Activated CD4-positive, alpha-beta T cell treated with anti-CD3 and anti-CD28 coated beads, Interleukin-2, amount 50 U/mL, for 24 hours (primary cell): ENCODE results near the gene NPAS2.

Source experiments
- DNase-seq, 2 donors: peaks; one replicate each; pipeline ENCODE4 v3.0.0-alpha.2; 2020; ENCODE audit warnings: low read depth in 1 of 2, low spot score in 1 of 2

NPAS2 gene

GRCh38 chr2:101037161-101037755 is 217.3 kb downstream of the NPAS2 start:
- DNase-seq = no peak

- DNase-seq = no peak
Measured at GRCh38 chr2:101038455-101039255, 218.7 kb downstream of the NPAS2 start.

- DNase-seq = no peak
Measured at GRCh38 chr2:101040072-101040471, 220.1 kb downstream of the NPAS2 start.

GRCh38 chr2:101040761-101041160 is 220.8 kb downstream of the NPAS2 start:
- DNase-seq = no peak

- no peak for DNase-seq
Measured at GRCh38 chr2:101041413-101041812, 221.5 kb downstream of the NPAS2 start.

GRCh38 chr2:101045330-101045729 is 225.4 kb downstream of the NPAS2 start:
- no peak for DNase-seq
